Lung microvascular endothelial cell (primary cell): Measurements from ENCODE around the gene SFMBT2. TPM values are rescaled to one million over a fixed set of nuclear protein-coding genes. Genes with fewer than 3 reads are reported as not detected.
"Not testable (repeated sequence)": the region's sequence is repeated elsewhere in the genome, so short reads cannot be mapped to it uniquely, and the experiment has no call there.

Experiments
- DNase-seq, 2 donors: peaks; one replicate each; pipeline versions ENCODE4 v3.0.0 to v3.0.0-alpha.2; 2010; ENCODE audit warnings: low read depth in 2 of 2
- total RNA-seq: library from RNA; depleted of rRNA; stranded (reverse); fragments of >200 nt; gene quantifications from 2 replicates; pipeline ENCODE4 v1.2.1, GENCODE V29; 2014

The SFMBT2 gene
- total RNA-seq, 1 donor from 2014 or later, result 1.6 TPM

DNA sequence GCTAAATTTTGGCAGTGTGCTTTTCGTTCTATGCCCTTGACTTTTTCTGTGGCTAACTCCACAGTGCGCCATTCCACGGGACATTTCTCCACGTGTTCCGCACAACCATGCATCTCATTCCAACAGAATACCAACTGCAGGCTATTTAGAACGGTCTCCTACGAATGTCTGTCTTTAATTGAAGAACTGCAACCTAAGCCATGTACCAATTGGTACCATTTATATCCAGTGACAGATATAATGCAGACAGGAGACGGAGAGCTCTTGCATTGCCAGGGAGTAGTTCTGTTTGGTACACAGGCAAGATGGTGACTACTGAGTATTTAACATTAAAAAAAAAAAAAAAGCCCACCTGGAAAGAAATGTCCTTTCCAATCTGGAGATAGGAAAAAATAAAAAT, 9.1 kb downstream of the SFMBT2 start:
- no peak for DNase-seq

GRCh38 chr10:7401156-7401555, 9.7 kb downstream of the SFMBT2 start:
- no peak for DNase-seq

GRCh38 chr10:7400068-7400715, 10.6 kb downstream of the SFMBT2 start:
- no peak for DNase-seq

DNA sequence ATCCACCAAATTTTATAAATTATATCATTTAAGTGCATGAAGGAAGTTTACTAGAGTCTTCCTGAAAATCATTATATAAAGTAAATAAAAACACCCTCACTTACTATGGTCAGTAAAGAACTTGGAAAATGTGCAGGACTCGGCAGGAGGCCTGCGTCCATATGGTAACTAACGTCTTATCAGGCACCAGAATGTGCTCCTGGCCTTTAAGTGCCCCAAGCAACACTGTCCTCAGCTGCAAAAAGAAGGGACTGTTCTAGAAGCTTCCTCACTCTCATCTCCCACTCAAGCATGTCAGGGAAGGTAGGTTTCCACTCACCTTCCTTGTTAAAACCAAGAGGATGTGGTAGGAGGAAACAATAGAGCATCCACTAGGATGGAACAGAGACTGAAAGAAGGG, 11.3 kb downstream of the SFMBT2 start:
- DNase-seq, result no peak

GRCh38 chr10:7397049-7398035, 13.5 kb downstream of the SFMBT2 start:
- DNase-seq, result no peak

DNA sequence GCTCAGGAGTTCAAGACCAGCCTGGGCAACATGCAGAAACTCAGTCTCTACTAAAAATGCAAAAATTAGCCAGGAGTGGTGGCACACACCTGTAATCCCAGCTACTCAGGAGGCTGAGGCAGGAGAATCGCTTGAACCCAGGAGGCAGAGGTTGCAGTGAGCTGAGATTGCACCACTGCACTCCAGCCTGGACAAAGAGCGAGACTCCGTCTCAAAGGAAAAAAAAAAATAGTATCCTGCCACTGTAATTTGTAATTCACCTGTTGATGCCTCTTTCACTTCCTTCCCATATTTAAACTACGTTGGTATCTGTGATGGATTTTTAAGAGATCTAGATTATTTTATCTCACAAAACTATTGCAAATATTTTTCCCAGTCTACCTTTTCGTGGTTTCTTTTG, 18.5 kb downstream of the SFMBT2 start:
- DNase-seq, result not testable (repeated sequence)

GRCh38 chr10:7391748-7392147, 19.1 kb downstream of the SFMBT2 start:
- DNase-seq, result no peak

DNA sequence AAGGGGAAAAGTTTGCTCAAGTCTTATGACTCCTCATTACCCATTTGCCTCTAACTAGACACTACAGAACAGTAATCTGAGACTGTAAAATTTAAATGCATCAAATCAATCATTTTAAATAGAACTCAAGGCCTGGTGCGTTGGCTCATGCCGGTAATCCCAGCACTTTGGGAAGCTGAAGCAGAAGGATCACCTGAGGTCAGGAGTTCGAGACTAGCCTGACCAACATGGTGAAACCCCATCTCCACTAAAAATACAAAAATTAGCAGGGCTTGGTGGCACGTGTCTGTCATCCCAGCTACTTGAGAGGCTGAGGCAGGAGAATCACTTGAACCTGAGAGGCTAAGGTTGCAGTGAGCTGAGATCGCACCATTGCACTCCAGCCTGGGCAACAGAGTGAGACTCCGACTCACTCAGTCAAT, 20.1 kb downstream of the SFMBT2 start:
- not testable (repeated sequence) for DNase-seq

DNA sequence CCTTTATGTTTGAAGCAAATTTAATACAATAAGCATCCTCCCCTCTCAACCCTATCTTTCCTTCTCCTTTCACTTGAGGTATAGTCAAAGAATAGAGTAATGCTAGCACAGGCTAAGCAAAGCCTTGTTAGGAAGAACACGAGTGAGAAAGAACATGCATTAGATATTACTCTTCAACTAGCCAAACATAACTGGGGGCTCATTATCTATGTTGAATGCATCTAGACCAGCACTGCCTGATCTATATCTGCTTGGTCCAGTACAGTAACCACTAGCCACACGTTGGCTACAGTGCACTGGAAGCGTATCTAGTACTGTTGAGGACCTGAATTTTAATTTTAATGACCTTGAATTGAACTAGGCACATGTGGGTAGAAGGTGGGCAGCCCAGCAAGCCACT, 21.0 kb downstream of the SFMBT2 start:
- DNase-seq, result no peak

GRCh38 chr10:7389346-7389745, 21.5 kb downstream of the SFMBT2 start:
- no peak for DNase-seq

DNA sequence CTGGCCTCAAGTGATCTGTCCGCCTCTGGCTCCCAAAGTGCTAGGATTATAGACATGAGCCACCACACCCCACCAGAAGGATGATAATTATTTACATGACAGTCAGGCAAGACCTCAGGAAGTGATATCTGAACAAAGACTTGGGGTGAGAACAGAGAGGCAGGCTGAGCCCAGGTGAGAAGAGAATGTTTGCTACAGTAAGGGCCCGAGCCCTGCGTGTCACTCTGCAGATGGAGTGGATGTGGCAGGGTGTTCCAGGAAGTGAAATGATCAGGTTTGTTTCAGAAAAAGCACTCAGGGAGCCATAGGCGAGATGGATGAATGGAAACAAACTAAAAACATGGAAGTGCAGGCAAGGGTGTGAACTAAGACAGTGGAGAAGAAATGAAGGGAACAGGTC, 22.2 kb downstream of the SFMBT2 start:
- no peak for DNase-seq

DNA sequence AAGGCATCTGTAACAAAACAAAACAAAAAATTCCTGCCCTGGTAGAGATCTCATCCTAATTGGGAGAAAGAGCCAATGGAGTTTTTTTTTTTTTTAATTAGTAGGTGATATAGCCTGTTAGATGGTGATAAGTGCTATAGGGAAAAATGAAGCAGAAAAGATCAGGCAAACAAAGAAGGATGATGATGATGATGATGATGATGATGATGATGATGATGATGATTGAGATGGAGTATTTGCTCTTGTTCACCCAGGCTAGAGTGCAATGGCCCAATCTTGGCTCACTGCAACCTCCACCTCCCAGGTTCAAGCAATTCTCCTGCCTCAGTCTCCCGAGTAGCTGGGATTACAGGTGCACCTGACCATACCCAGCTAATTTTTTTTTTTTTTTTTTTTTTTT, 22.7 kb downstream of the SFMBT2 start:
- DNase-seq, result not testable (repeated sequence)

DNA sequence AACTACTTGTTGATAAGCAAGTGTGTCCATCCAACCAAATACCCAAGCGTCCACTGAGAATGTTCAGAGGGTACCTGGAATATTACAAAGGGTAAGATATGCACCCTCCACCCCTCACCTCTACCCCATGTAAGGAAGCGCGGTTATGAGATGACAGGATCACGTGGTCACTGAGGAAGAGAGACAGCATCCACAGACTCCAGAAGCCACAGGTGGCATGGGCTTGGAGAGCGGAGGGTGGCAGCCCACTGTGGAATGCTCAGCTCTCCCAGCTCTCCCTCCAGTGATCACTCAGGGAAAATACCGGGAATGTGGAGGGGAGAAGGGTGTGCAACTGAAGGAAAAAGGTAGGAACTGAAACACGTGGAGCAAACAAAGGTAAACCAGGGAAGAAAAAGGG, 25.7 kb downstream of the SFMBT2 start:
- DNase-seq, result no peak

DNA sequence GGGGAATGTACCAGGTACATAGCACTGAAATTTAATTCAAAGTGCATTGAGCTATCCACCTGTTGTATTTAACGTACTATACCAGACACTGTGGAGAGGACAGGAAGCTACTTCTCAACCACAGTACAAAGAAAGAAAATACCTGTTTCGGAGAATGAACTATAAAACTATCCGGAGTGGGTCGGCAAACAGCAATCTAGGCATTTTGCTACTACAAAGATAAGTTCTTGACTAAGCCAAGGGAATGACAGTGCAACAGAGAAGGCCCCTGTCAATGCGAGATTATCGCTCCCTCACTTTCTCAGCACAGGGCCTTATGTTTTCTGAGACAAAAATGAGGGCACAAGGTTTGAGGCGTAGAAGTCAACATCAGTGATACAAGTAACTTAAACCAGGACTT, 27.4 kb downstream of the SFMBT2 start:
- no peak for DNase-seq

DNA sequence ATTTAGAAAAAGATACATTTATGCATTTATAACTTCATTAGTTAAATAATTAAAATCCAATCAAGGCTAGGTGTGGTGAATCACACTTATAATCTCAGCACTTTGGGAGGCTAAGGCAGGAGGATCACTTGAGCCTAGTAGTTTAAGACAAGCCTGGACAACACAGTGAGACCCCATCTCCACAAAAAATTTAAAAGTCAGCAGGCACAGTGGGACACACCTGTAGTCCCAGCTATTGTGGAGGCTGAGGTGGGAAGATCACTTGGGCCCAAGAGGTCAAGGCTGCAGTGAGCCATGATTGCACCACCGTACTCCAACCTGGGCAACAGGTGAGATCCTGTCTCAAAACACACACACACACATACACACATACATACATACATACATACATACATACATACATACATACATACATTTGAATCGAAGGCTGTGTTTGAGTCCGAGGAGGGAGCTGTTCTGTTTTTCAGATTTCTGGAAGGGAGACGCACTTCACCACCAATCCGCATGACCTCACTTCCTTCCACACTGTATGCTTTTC, 30.1 kb downstream of the SFMBT2 start:
- DNase-seq, result no peak

DNA sequence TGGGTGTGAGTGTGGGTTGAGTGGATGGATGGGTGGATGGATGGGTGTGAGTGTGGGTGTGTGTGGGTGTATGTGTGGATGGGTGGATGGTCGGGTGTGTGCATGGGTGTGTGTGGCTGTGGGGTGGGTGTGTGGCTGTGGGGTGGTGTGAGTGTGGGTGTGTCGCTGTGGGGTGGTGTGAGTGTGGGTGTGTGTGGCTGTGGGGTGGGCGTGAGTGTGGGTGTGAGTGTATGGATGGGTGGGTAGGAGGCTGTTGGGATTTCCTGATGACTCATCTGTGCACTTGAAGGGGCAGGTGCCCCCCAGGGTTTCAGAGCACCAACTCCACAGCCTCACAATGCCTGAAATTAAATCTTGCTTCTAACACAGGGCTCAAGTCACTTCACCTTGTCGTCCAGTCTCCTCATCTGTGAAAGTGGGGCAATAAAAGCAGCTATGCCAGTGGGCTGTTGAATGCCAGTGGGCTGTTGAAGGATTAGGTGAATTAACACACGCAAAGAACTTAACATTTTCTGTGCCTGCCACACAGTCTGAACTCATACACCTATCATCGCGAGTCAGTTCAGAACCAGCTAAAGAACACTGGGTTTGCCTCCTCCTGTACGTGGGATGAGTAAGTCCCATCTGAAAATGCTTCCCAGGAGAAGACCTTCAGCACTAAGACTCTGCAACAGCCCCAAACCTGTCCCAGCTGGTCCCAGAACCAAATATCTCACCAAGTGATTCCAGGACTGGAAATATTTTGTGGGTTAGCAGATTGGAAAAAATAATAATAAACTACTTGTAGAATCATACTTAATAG, 32.0 kb downstream of the SFMBT2 start:
- DNase-seq, result no peak

GRCh38 chr10:7377614-7378248, 33.1 kb downstream of the SFMBT2 start:
- no peak for DNase-seq

DNA sequence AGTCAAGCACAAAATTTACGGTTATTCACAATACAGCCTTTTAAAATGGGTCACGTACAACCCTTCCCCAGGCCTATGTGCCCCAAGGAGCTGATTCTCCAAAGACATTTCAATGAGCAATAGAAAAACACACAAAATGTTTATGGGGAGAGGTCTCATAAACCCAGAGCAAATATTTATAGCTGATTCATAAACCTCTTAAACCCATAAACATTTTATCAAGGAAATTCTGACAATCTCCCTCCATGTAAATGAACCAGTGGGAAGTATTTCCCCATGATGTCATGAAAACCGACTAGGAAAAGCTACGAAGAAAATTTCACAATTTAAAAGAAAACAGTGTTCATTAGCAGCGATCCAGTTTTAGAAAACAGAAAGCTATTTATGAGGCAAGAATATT, 36.0 kb downstream of the SFMBT2 start:
- no peak for DNase-seq

DNA sequence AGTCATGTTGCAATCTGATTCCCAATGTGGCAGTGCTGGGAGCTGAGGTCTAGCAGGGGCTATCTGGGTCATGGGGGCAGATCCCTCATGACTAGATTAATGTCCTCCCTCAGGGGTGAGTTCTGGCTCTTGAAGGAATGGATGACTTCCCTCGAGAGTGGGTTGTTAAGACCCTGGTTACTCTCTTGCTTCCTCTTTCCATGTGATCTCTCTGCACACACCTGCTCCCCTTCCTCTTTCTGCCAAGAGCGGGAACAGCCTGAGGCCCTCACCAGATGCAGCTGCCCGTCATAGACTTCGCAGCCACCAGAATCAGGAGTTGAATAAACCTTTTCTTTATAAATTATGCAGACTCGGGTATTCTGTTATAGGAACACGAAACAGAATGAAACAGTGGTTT, 37.8 kb downstream of the SFMBT2 start:
- DNase-seq, result no peak

GRCh38 chr10:7372504-7372903, 38.3 kb downstream of the SFMBT2 start:
- DNase-seq, result no peak

GRCh38 chr10:7370511-7370910, 40.3 kb downstream of the SFMBT2 start:
- DNase-seq, result no peak
